NB4 (cell line): Measurements from ENCODE around the gene TTC21B.
"Not testable (repeated sequence)": the region's sequence is repeated elsewhere in the genome, so short reads cannot be mapped to it uniquely, and the experiment has no call there.

ENCODE experiments used
- DNase-seq: peaks from one replicate; pipeline ENCODE4 v3.0.0; 2010; ENCODE audit warnings: low read depth
- H3K4me3 ChIP-seq: one replicate; pipeline ENCODE4 v1.5.1; 2011; ENCODE audit warnings: mild to moderate bottlenecking, low read depth, low read length, moderate library complexity
- CTCF ChIP-seq: IDR thresholded peaks from one replicate; pipeline ENCODE4 v1.5.1; 2012; ENCODE audit warnings: low read depth, low read length
- MAX ChIP-seq: IDR thresholded peaks from 2 replicates; pipeline ENCODE4 v1.6.1; 2011; ENCODE audit warnings: low read depth, low read length
- MYC ChIP-seq: IDR thresholded peaks from 2 replicates; pipeline ENCODE4 v1.6.1; 2011; ENCODE audit warnings: low read depth, low read length
- POLR2A ChIP-seq: IDR thresholded peaks from 2 replicates; pipeline ENCODE4 v1.6.1; 2011; ENCODE audit warnings: mild to moderate bottlenecking; ENCODE audit not compliant: insufficient read length; ENCODE audit errors: extremely low read depth

Gene TTC21B

GRCh38 chr2:165863810-165864261 lies 89.7 kb downstream of the TTC21B start:
- DNase-seq, result no peak
- no peak overlapping the region for H3K4me3 ChIP-seq
- TF ChIP-seq POLR2A (no peak), CTCF (no peak)

DNA sequence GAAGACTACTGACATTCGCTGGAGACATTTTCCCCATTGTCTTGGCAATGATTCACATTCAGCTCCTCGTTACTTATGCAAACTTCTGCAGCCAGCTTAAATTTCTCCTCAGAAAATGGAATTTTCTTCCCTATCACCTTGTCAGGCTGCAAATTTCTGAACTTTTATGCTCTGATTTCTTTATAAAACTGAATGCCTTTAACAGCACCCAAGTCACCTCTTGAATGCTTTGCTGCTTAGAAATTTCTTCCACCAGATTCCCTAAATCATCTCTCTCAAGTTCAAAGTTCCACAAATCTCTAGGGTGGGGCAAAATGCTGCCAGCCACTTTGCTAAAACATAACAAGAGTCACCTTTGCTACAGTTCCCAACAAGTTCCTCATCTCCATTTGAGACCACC lies 92.5 kb downstream of the TTC21B start:
- not testable (repeated sequence) for DNase-seq

DNA sequence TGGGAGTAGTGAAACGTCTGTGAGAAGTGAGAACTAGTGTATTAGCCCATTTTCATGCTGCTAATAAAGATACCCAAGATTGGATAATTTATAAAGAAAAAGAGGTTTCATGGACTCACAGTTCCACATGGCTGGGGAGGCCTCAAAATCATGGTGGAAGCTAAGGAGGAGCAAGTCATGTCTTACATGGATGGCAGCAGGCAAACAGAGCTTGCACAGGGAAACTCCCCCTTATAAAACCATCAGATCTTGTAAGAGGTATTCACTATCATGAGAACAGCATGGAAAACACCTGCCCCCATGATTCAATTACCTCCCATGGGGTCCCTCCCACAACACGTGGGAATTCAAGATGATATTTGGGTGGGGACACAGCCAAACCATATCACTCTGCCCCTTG lies 93.9 kb downstream of the TTC21B start:
- H3K4me3 ChIP-seq, result not testable (repeated sequence)

More for the DNA sequence above, 92.5 kb downstream of the TTC21B start:
- not testable (repeated sequence) for H3K4me3 ChIP-seq

GRCh38 chr2:165857876-165858275 lies 95.7 kb downstream of the TTC21B start:
- no peak for TF ChIP-seq MAX
- TF ChIP-seq MYC, result no peak
- TF ChIP-seq POLR2A, result no peak
- TF ChIP-seq CTCF, result no peak
- no peak for DNase-seq
- H3K4me3 ChIP-seq, result no peak overlapping the region

More for the DNA sequence above, 93.9 kb downstream of the TTC21B start:
- not testable (repeated sequence) for DNase-seq

GRCh38 chr2:165852394-165852793 lies 101.2 kb downstream of the TTC21B start:
- no peak for DNase-seq
- TF ChIP-seq MAX, result no peak
- no peak for TF ChIP-seq CTCF
- TF ChIP-seq POLR2A, result no peak
- TF ChIP-seq MYC, result no peak
- no peak overlapping the region for H3K4me3 ChIP-seq

GRCh38 chr2:165847001-165847400 lies 106.6 kb downstream of the TTC21B start:
- DNase-seq, result peak; percentile 14
- no peak overlapping the region for H3K4me3 ChIP-seq
- TF ChIP-seq MAX (no peak), POLR2A (no peak), MYC (no peak), CTCF (no peak)

DNA sequence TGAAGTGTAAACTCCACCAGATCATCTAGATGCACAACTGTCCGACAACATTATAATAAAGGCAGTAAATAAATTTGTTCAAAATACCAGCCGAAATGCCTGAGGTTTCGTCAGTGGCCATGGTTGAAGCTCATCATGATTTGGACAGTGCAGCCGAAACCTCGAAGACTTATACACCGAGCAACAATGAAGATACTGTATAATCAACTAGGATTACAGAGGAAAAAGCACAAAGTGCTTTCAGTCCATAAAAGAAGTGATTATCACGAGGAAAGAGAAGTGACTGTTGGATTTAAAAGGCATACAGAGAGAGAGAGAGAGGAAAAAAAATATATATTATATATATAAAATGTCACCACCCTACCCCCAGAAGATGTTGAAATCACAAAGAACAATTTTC lies 107.5 kb downstream of the TTC21B start:
- TF ChIP-seq POLR2A (no peak), MAX (no peak), MYC (no peak), CTCF (no peak)
- H3K4me3 ChIP-seq, result no peak overlapping the region
- DNase-seq, result no peak
